ENCODE results near the gene SDC3.

DNA sequence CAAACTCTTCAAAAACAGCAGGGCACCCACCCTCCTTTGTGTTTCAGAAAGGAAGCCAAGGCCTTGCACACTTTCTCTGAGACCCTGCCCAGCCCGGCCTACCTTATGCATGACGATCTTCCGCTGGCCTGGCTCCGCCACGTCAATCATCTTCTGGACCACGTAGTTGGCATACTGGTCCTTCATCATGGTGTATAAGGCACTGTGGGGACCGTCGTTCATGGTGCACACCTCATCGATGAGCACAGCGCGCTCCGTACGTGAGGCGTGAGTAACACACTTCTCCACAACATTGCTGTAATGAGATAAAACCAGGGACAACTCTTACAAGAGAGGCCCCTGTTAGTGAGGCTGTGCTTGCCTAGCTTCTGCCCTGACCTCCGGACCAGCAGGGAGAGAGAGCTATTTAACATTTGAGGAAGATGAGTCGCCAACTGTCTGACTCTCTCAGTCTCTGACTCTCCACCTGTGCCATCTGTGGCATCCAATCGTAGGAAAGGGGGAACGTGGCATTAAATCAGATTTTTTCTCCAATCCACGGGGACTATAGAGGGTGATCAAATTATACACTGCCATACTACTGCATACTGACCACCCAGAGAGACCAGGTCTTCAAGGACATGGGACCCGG, 28.1 kb upstream of the SDC3 start:
- TF ChIP-seq, protein P1, sequence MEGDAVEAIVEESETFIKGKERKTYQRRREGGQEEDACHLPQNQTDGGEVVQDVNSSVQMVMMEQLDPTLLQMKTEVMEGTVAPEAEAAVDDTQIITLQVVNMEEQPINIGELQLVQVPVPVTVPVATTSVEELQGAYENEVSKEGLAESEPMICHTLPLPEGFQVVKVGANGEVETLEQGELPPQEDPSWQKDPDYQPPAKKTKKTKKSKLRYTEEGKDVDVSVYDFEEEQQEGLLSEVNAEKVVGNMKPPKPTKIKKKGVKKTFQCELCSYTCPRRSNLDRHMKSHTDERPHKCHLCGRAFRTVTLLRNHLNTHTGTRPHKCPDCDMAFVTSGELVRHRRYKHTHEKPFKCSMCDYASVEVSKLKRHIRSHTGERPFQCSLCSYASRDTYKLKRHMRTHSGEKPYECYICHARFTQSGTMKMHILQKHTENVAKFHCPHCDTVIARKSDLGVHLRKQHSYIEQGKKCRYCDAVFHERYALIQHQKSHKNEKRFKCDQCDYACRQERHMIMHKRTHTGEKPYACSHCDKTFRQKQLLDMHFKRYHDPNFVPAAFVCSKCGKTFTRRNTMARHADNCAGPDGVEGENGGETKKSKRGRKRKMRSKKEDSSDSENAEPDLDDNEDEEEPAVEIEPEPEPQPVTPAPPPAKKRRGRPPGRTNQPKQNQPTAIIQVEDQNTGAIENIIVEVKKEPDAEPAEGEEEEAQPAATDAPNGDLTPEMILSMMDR (IDR thresholded peaks at IDR 0.05), result no peak
- no peak for TF ChIP-seq POLR2A (IDR thresholded peaks at IDR 0.05)

All from heart left ventricle (tissue), 13 donors.